GM12872 (cell line): ENCODE measurements around the gene ECEL1.

Source experiments
- TF ChIP-seq, protein P1 (sequence below): IDR thresholded peaks from 3 replicates; pipeline ENCODE4 v1.5.1; 2011; ENCODE audit warnings: low read depth, mild to moderate bottlenecking, low read length, moderate library complexity; ENCODE audit not compliant: insufficient read depth

The ECEL1 gene

DNA sequence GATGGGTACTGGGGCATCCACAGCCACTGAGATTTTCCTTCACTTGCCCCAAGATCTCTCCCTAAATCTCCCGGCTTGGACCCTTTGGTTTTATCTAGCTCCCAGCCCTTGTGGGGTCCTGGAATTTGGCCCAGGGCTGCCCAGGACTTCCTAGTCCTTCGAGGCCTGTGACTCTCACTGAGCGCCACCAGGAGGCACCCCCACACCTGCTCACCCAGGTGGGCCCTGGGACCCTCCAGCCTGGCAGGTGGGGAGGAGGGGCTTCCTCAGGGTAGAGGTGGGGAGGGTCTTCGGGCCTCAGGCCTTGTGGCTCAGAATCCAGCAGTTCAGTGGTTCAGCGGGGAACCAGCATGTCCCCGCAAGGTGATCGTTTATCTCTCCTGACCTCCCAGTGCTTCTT, 20.6 kb upstream of the ECEL1 start:
- TF ChIP-seq, protein P1, sequence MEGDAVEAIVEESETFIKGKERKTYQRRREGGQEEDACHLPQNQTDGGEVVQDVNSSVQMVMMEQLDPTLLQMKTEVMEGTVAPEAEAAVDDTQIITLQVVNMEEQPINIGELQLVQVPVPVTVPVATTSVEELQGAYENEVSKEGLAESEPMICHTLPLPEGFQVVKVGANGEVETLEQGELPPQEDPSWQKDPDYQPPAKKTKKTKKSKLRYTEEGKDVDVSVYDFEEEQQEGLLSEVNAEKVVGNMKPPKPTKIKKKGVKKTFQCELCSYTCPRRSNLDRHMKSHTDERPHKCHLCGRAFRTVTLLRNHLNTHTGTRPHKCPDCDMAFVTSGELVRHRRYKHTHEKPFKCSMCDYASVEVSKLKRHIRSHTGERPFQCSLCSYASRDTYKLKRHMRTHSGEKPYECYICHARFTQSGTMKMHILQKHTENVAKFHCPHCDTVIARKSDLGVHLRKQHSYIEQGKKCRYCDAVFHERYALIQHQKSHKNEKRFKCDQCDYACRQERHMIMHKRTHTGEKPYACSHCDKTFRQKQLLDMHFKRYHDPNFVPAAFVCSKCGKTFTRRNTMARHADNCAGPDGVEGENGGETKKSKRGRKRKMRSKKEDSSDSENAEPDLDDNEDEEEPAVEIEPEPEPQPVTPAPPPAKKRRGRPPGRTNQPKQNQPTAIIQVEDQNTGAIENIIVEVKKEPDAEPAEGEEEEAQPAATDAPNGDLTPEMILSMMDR: no peak

DNA sequence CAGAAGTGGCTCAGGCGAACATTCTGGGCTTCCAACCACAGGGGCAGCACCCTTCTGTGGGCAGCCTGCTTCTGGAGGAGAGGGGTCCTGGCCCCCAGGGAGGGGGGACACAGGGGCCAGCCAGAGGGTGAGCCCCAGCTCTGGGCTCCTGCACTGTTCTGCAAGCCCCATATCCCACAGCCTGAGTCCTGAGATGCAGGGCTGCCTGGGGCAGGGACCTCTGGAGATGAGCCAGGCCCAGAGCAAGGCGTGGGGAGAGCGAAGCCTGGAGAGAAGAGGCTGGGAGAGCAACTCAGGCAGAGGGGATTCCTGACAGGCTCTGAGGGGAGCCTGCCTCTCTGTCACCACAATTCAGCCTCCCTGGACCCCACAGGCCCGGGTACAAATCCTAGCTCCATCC, 19.1 kb upstream of the ECEL1 start:
- TF ChIP-seq, protein P1: no peak

DNA sequence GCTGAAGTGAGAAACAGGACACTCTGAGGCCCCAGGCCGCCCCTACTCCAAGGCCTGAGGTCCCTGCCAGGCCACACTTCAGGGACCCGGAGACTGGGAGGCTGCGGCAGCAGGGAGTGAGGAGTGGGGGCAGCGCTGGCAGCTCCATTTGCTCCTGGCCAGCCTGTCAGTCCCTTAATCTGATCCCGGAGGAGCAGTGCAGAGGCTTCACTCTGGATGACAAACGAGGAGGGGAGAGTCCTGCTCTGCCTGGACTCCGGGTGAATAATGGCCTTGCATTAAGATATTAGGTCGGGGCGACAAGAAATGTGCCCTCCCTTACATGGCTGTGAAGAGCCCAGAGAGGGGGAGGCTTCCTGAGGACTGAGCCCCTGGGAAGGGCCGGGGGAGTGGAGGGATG, 18.2 kb upstream of the ECEL1 start:
- TF ChIP-seq, protein P1: no peak

DNA sequence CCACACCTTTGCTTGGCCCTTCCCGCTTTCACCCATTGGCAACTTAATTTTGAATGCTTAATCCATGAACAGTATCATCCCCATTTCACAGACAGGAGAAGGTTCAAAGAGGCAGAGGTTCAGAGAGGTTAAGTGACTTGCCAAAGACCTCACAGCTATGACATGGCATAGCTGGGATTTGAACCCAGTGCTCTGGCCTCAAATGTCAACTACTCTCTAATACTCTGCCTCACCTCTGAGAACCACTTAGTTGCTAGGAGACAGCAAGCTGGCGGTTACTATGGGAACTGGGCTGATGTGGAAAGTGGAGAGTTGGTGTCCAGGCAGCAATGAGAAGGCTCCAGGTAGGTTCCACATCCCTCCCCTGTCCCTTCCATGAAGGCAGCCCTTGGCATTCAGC, 16.8 kb upstream of the ECEL1 start:
- TF ChIP-seq, protein P1: no peak

DNA sequence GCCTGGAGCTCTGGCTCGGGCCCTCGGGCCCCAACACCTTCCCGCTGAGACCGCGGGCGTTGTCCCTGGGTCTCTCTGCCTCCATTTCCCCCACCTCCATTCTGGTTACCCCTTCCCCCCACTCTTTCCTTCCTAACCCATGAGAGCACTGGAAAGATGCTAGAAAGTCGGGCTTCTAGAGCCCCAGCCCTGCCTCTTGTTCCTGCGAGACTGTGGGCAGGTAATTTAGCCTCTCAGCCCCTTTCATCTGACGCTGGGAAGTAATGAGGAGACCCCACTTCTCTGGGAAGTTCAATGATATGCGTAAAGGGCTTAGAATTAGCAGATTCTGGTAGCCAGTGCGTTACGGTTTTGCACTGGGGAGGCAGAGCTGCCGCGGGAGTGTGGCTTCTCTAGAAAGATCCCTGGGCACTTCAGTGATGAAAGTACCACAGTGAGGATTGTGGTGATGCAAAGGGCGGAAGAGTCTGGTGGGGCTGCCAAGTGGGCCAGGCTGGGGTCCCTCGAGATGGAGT, 16.2 kb upstream of the ECEL1 start:
- TF ChIP-seq, protein P1: no peak

DNA sequence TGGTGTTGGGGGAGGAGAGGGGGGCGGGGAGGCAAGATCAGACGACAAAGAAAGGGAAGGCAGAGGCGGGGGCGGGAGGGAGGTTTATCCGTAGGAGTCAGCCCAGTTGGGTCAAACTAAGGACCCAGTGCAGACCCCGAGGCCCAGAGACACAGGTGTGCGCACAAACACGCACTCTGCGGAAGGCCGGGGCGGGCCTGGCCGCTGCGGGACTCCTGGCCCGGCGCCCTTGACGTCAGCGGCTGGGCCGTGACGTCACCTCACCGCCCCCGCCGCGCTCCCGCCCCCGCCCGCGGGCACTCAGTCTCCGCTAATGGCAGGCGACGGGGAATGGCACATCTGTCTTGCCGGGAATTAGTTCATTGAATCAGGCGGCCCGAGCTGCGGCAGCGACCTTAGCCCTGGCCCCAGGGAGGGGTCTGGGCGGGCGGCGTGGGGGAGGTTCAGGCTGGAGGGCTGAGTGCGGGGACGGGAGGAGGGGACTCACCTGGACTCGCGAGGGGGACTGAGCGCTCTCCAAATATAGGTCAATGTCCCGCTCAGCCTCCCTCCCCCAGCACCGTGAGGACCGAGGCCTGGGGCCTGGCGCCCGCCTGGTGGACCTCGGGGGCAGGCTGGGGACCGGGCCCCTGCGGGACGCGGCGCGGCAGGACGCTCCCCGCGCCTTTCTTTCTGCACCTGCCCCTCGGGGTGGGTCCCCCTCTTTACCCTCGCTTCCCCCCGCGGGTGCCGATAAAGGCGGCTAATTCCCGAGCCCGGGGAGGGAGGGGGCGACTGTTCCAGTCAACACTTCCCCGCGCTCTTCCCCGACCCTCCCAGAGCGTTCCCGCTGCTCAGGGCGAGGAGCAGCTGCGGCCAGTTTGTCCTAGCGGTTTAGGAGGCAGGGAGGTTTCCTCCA, 15.5 kb upstream of the ECEL1 start:
- TF ChIP-seq, protein P1: no peak

DNA sequence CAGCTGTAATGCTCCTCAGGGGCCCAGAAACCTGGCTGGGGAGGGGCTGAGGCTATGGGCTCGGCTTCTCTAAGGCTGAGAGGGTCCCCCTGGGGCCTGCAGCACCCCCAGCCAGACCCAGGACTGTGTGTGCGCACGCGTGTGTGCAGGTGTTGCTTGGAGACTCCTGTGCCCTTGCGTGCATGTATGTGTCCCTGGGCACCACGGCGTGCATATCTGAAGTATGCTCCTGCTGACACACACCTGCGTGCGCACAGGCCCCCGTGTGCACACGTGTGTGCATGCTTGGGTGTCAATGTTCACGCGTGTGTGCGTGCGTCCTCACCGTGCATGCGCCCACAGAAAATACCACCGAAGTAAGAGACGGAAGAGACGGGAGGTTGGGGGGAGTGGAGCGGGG, 14.9 kb upstream of the ECEL1 start:
- TF ChIP-seq, protein P1: no peak
